Activated CD4-positive, CD25-positive, alpha-beta regulatory T cell treated with anti-CD3 and anti-CD28 coated beads, Interleukin-2, amount 50 U/mL, for 16 hours (primary cell): Measurements from ENCODE around the gene DIAPH1.

ENCODE experiments used
- DNase-seq: peaks from one replicate; pipeline ENCODE4 v3.0.0-alpha.2; 2020; ENCODE audit warnings: low read depth, low spot score

The DIAPH1 gene

GRCh38 chr5:141618804-141619554 is at the start of gene DIAPH1:
TSS of gene DIAPH1 (minus strand) at chr5:141619000. CDS start at chr5:141618914, 86 bp downstream.
- peak; percentile 97 for DNase-seq

DNA sequence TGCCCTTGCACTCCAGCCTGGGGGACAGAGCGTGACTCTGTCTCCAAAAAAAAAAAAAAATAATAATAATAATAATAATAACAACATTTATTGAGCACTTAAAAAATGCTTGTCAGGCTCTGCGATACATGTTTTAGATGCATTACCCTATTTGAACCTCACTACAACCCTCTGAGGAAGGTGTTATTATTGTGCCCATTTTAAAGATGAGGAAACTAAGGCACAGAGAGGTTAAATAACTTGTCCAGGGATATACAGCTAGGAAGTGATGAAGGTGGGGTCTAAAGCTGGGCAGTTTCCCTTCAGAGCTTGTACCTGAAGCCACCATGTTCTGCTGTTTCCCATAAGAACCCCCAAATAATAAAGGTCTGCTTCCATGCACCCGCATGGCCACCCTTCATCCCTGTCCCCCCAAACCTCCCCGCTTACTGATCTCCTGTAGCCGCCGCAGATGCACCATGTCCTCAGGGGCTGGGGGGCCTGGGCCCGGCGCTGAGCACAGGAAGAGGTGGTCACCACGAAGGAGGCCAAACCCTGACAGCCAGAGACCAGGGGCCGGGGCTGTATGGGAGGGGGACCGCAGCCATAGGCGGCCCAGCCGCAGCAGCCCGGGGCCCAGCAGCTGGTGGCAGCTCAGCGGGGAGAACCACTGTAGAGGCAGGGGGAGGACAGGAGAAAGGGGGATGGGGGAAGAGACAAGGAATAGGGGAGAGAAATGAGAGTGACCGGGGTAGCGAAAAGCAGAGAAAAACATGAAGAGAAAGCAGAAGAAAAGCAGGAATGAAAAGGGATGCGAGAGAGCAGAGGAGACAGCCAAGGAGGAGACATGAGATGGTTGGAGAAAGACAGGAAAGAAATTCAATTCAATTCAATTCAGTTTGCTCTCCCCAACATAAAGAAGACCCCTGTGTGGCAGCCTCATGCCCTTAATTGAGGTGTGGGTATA is 47.5 kb upstream of the DIAPH1 start:
- no peak for DNase-seq

GRCh38 chr5:141664733-141665461 is 46.1 kb upstream of the DIAPH1 start:
- DNase-seq, result peak; percentile 46

DNA sequence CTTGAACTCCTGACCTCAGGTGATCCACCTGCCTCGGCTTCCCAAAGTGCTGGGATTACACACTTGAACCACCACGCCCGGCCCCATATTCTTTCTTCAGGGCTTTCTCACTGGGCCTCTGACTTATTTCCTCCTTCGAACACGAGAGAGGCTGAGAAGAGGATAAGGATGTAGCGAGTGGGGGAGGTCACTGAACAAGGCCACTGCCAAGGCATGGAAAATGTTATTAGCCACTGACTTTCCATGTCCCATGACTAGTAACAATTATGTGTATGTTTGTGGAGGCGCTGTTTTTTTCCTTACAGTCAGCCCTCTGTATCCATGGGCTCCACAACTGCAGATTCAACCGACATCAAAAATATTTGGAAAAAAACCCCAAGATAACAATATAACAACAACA is 44.7 kb upstream of the DIAPH1 start:
- no peak for DNase-seq

- no peak for DNase-seq
Measured at GRCh38 chr5:141662028-141662427, 43.2 kb upstream of the DIAPH1 start.

- no peak for DNase-seq
Measured at GRCh38 chr5:141657937-141658545, 39.2 kb upstream of the DIAPH1 start.

DNA sequence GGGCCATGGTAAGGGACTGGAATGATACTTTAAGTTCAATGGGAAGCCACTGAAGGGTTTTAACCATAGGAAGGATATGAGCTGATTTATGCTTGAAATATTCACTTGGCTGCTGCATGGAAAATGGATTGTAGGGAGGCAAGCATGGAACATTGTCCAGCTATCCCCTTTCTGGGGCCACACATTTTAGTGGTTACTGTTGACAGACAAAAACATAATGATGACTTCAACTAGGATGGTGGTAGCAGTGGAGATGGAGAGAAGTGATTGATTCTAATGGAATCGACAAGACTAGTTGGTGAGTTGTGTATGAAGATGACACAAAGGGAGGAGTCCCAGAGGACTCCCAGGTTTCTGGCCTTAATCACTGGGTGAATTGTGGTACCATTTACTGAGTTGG is 38.6 kb upstream of the DIAPH1 start:
- DNase-seq, result no peak

DNA sequence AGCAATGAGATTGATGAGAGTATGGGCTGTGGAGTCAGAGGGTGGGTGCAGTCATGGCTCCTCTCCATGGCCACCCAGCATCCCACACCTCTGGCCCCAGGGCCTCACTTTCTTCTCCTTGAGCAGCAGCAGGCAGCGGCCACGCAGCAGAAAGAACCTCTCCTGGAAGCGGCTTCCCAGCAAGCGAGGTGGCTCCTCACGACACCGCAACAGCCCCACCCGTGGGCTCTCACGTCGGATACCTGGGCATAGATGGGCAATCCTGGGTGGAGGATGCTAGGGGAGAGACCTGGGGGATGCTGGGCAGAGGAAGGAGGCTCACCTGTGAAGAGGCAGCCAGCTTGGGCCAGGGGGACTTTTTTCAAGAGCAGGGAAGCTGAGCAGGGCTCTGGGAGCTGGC is 37.6 kb upstream of the DIAPH1 start:
- DNase-seq, result no peak

- DNase-seq, result no peak
Measured at GRCh38 chr5:141655020-141655419, 36.2 kb upstream of the DIAPH1 start.

DNA sequence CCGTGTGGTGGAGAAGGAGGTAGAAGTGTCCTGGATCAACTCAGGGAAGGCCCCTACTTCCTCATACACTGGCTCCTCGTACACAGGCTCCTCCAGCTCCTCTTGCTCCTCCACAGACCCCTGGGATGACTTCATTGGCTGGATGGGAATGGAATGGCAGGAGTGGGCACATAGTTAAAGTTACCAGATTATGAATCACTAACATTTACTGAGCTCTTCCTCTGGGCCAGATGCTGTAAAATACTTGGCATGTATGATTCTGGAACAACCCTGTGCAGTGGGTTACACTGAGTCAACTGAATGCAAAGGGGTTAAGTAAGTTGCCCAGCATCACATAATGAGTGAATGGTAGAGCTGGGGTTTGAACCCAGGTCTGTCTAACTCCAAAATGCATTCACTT is 35.5 kb upstream of the DIAPH1 start:
- DNase-seq, result no peak

GRCh38 chr5:141651728-141652105 is 32.9 kb upstream of the DIAPH1 start:
- no peak for DNase-seq

DNA sequence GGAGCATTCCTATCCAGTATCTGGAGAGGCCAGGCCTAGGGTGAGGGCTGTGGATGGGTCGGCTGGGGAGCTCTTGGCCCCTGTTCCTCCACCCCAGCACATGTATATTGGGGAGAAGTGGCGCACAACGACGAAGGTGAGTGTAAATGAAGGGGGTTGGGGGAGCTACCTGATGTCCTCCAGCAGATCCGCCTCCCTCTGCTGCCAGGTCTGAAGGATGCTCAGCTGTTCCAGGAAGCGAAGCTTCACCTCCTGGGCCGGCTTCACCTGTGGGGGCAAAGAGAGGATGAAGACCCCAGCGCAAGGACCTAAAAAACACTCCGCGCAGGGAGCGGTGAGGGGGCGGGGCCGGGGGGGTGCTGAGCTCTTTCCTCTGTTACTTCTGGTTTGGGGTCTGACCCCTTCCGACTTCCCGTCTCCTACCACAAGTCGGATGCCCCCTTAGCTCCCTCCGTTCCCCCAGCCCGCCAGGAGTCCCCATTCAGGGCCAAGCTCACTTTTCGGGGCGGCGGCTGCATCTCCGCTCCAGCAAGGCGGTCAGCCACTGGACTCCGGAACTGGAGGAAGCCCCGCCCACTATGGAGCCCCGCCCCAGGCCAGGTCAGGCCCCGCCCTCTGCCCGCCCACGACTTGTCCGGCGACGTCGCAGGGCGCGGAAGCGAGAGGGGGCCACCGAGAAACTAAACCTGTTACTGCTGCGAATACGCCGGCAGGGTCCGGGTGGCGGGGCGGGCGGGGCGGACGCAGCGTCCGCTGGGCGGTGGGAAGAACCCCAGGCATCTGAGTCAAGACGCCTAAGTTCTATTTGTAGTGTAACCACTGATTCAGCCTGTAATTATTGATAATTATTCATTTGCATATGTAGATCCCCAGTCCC is 32.3 kb upstream of the DIAPH1 start, which contains the start of gene FCHSD1:
Gene FCHSD1 (minus strand): TSS at position 568 of the 877 bp plus-strand sequence. CDS start 50 bp downstream, at position 518.
- peak; percentile 64 for DNase-seq

DNA sequence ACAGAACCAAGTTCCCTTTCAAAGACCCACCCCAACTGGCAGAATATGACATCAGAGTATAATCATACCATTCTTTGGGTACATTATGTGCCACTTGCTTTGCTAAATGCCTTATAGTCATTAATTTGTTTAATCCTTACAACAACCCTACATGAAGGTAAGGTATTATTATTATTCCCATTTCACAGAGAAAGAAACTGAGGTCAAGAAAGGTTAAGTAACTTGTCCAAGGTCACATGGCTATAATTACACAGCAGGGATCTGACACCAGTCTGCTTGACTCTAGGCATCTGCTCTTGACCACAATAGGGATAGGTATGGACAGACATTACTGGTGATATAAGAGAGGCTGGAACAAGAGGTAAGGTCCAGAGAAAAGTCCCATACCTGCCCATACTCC is 31.2 kb upstream of the DIAPH1 start:
- no peak for DNase-seq

GRCh38 chr5:141649056-141649688 is 30.4 kb upstream of the DIAPH1 start:
- DNase-seq, result no peak

- no peak for DNase-seq
Measured at GRCh38 chr5:141647851-141648250, 29.1 kb upstream of the DIAPH1 start.

- DNase-seq, result no peak
Measured at GRCh38 chr5:141647242-141647641, 28.4 kb upstream of the DIAPH1 start.

DNA sequence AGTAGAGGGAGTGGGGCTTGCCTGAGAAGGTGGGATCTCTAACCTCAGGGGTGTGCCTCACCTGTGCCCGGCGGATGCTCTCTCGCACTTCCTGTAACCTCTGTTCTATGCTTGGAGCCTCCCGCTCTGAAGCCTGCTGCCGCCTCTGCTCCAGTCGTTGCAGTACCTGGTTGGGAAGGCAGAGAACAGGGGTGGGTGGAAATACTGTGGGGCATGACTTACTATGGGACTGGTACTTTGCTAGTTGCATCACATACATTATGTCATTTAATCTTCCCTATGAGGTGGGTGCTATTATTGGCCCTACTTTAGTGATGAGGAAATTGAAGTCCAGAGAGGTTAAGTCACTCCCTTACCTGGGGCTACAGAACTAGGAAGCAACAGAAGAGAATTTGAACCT is 27.2 kb upstream of the DIAPH1 start:
- DNase-seq, result no peak

DNA sequence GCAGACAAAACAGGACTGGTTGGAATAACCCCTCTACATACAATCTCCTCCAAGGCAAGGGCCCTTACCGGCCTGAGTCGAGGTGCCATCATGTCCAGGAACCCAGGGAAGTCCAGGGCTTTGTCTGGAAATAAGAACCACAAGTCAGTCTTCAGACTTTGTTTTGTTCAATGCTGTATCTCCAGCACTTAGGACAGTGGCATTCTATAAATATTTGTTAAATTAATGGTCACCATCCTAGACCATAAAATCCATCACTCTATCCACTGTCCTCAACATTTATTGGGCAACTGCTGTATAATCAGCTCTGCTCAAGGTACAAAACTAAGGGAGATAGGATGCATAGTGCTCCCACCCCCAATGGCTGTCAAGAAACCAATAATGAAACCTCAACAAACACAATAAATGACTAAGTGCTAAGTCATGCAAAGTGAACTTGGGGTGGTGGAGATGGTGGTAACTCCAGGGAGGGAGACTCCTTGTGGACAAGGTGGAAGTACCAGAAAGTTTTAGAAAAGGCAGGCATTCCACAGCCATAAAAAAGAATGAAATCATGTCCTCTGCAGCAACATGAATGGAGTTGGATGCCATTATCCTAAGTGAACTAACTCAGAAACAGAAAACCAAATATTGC is 23.0 kb upstream of the DIAPH1 start:
- DNase-seq, result no peak

DNA sequence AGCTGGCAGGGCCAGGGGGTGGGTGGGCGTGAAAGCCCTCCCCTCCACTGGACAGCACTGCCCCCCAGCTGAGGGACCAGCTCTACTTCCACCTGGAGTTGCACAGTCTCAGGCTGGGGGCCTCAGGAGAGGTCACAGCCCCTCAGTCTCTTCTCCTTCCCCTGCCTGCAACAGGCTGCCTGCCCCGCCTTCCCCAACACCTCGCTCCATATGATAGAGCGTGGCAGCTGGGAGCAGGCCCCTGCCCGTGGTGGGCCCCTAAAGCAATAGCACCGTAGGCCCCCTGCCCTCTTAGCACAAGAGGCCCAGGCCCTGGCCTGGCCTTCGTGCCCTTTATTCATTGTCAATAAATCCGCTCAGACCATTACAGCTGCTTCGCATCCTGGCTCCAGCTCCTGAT is 21.9 kb upstream of the DIAPH1 start:
- no peak for DNase-seq

GRCh38 chr5:141640051-141640415 is 21.2 kb upstream of the DIAPH1 start:
- no peak for DNase-seq
